Mesendoderm (in vitro differentiated cells): ENCODE data around the gene RHOA.
"Not testable (repeated sequence)": the region's sequence is repeated elsewhere in the genome, so short reads cannot be mapped to it uniquely, and the experiment has no call there.

Experiments
- DNase-seq: peaks from one replicate; pipeline ENCODE4 v3.0.0; 2013
- H2AK5ac ChIP-seq: 2 replicates; pipeline ENCODE4 v1.6.1; 2013; ENCODE audit warnings: low read length, inconsistent platforms
- H2BK120ac ChIP-seq: 2 replicates; pipeline ENCODE4 v1.6.1; 2013; ENCODE audit warnings: low read depth, mild to moderate bottlenecking, low read length, moderate library complexity, mixed read lengths
- H2BK15ac ChIP-seq: replicated peaks from 2 replicates; pipeline ENCODE4 v1.6.1; 2013; ENCODE audit warnings: low read depth, mild to moderate bottlenecking, moderate library complexity
- H2BK5ac ChIP-seq: 2 replicates; pipeline ENCODE4 v1.6.1; 2013; ENCODE audit warnings: low read length, inconsistent platforms
- H3K18ac ChIP-seq: 2 replicates; pipeline ENCODE4 v1.6.1; 2013; ENCODE audit warnings: mild to moderate bottlenecking, low read length, mixed read lengths
- H3K23ac ChIP-seq: one replicate; pipeline ENCODE4 v1.6.1; 2013; ENCODE audit warnings: low read length
- H3K27ac ChIP-seq: 2 replicates; pipeline ENCODE4 v1.5.1; 2013; ENCODE audit warnings: low read depth, mild to moderate bottlenecking, inconsistent platforms, low read length, moderate library complexity
- H3K27me3 ChIP-seq: 2 replicates; pipeline ENCODE4 v1.6.1; 2013; ENCODE audit warnings: low read length, control low read depth, mild to moderate bottlenecking, inconsistent platforms; ENCODE audit not compliant: insufficient read depth, poor library complexity
- H3K36me3 ChIP-seq: 2 replicates; pipeline ENCODE4 v1.6.1; 2013; ENCODE audit warnings: low read length, inconsistent platforms; ENCODE audit not compliant: control insufficient read depth, insufficient read depth
- H3K4ac ChIP-seq: one replicate; pipeline ENCODE4 v1.6.1; 2013; ENCODE audit warnings: low read depth, mild to moderate bottlenecking, low read length, moderate library complexity
- H3K4me1 ChIP-seq: 2 replicates; pipeline ENCODE4 v1.6.1; 2013; ENCODE audit warnings: low read depth, low read length, inconsistent platforms; ENCODE audit not compliant: control insufficient read depth
- H3K4me2 ChIP-seq: 2 replicates; pipeline ENCODE4 v1.6.1; 2013; ENCODE audit warnings: low read length
- H3K4me3 ChIP-seq: 2 replicates; pipeline ENCODE4 v1.5.1; 2013; ENCODE audit warnings: mild to moderate bottlenecking, low read length
- H3K56ac ChIP-seq: one replicate; pipeline ENCODE4 v1.6.1; 2013; ENCODE audit warnings: low read length
- H3K79me1 ChIP-seq: 2 replicates; pipeline ENCODE4 v1.6.1; 2013; ENCODE audit warnings: low read length, inconsistent platforms
- H3K79me2 ChIP-seq: 2 replicates; pipeline ENCODE4 v1.6.1; 2013; ENCODE audit warnings: mild to moderate bottlenecking, low read length; ENCODE audit not compliant: control insufficient read depth, insufficient read depth
- H3K9ac ChIP-seq: 2 replicates; pipeline ENCODE4 v1.6.1; 2013; ENCODE audit warnings: low read length, inconsistent platforms
- H4K5ac ChIP-seq: one replicate; pipeline ENCODE4 v1.6.1; 2013; ENCODE audit warnings: low read length
- H4K8ac ChIP-seq: one replicate; pipeline ENCODE4 v1.6.1; 2013; ENCODE audit warnings: low read depth, mild to moderate bottlenecking, control low read depth, low read length, moderate library complexity
- WGBS: extraction: QIAGEN DNeasy Blood & Tissue Kit; methylation state at CpG from one replicate; pipeline ENCODE4 v1.1.7; 2013; ENCODE audit warnings: low lambda C conversion rate, missing lambda C conversion rate; ENCODE audit not compliant: insufficient coverage; ENCODE audit errors: extremely low coverage; 5-methylcytosine and 5-hydroxymethylcytosine counted together

The RHOA gene

GRCh38 chr3:49328350-49328749 is 83.4 kb downstream of the RHOA start:
- H3K79me2 ChIP-seq, H3K18ac ChIP-seq, H2BK15ac ChIP-seq, H3K27ac ChIP-seq, H3K4me1 ChIP-seq, H2BK120ac ChIP-seq, H4K5ac ChIP-seq, H2BK5ac ChIP-seq, H3K4ac ChIP-seq, H3K36me3 ChIP-seq, H4K8ac ChIP-seq, DNase-seq, H2AK5ac ChIP-seq, H3K4me2 ChIP-seq, H3K9ac ChIP-seq, H3K4me3 ChIP-seq, H3K56ac ChIP-seq, H3K27me3 ChIP-seq, H3K79me1 ChIP-seq, H3K23ac ChIP-seq: not testable (repeated sequence)
- WGBS = no CpG with 5 or more reads among the region's 2 CpGs

GRCh38 chr3:49327485-49327884 is 84.3 kb downstream of the RHOA start:
- Histone ChIP-seq H2BK15ac (no peak overlapping the region), H3K4me3 (no peak overlapping the region), H3K23ac (no peak overlapping the region), H3K36me3 (peaks cover 7% of the 10 kb centered on the region), H2AK5ac (no peak overlapping the region), H3K9ac (no peak overlapping the region), H2BK120ac (no peak overlapping the region), H3K56ac (no peak overlapping the region), H3K27ac (no peak overlapping the region), H3K79me2 (no peaks in the 10 kb centered on the region), H3K27me3 (no peaks in the 10 kb centered on the region), H4K5ac (no peak overlapping the region), H4K8ac (no peak overlapping the region), H3K4ac (no peak overlapping the region), H3K4me2 (no peak overlapping the region), H3K79me1 (no peaks in the 10 kb centered on the region), H3K4me1 (no peaks in the 10 kb centered on the region), H3K18ac (no peak overlapping the region), H2BK5ac (no peak overlapping the region)
- WGBS = no CpG with 5 or more reads among the region's 7 CpGs
- peak; percentile 24 for DNase-seq

- Histone ChIP-seq H3K56ac (no peak overlapping the region), H3K4ac (no peak overlapping the region), H4K8ac (no peak overlapping the region), H3K18ac (no peak overlapping the region), H3K23ac (no peak overlapping the region), H3K4me1 (no peaks in the 10 kb centered on the region), H2BK5ac (no peak overlapping the region), H3K36me3 (peaks cover 7% of the 10 kb centered on the region), H3K79me2 (no peaks in the 10 kb centered on the region), H3K4me2 (no peak overlapping the region), H3K79me1 (no peaks in the 10 kb centered on the region), H3K9ac (no peak overlapping the region), H2BK120ac (no peak overlapping the region), H3K4me3 (no peak overlapping the region), H4K5ac (no peak overlapping the region), H2AK5ac (no peak overlapping the region), H2BK15ac (no peak overlapping the region), H3K27ac (no peak overlapping the region), H3K27me3 (no peaks in the 10 kb centered on the region)
- WGBS = no CpG with 5 or more reads among the region's 7 CpGs
- no peak for DNase-seq
These were observed 87.0 kb downstream of the RHOA start for GRCh38 chr3:49324768-49325167.

- Histone ChIP-seq H3K23ac (no peak overlapping the region), H3K27me3 (no peaks in the 10 kb centered on the region), H3K79me1 (no peaks in the 10 kb centered on the region), H3K4me3 (no peak overlapping the region), H3K56ac (no peak overlapping the region), H4K5ac (no peak overlapping the region), H2BK120ac (no peak overlapping the region), H3K4ac (no peak overlapping the region), H3K18ac (no peak overlapping the region), H2BK15ac (no peak overlapping the region), H3K27ac (no peak overlapping the region), H3K9ac (no peak overlapping the region), H2AK5ac (no peak overlapping the region), H2BK5ac (no peak overlapping the region), H3K4me2 (no peak overlapping the region), H4K8ac (no peak overlapping the region), H3K79me2 (no peaks in the 10 kb centered on the region), H3K36me3 (peaks cover 3% of the 10 kb centered on the region), H3K4me1 (no peaks in the 10 kb centered on the region)
- no peak for DNase-seq
- WGBS = no CpG with 5 or more reads among the region's 16 CpGs
These were observed 94.9 kb downstream of the RHOA start for GRCh38 chr3:49316696-49317457.

GRCh38 chr3:49313896-49314688 is 97.7 kb downstream of the RHOA start:
- H3K4me3 ChIP-seq = no peak overlapping the region
- no peaks in the 10 kb centered on the region for H3K4me1 ChIP-seq
- no peak overlapping the region for H3K56ac ChIP-seq
- DNase-seq = no peak
- no peak overlapping the region for H3K9ac ChIP-seq
- no peak overlapping the region for H3K4ac ChIP-seq
- no peak overlapping the region for H2BK120ac ChIP-seq
- no peak overlapping the region for H3K18ac ChIP-seq
- H2BK15ac ChIP-seq = no peak overlapping the region
- no peak overlapping the region for H3K27ac ChIP-seq
- H3K79me2 ChIP-seq = no peaks in the 10 kb centered on the region
- H3K79me1 ChIP-seq = no peaks in the 10 kb centered on the region
- no peak overlapping the region for H2BK5ac ChIP-seq
- WGBS = no CpG with 5 or more reads among the region's 1 CpG
- no peak overlapping the region for H3K23ac ChIP-seq
- H4K5ac ChIP-seq = no peak overlapping the region
- H3K36me3 ChIP-seq = peaks cover 4% of the 10 kb centered on the region
- no peak overlapping the region for H4K8ac ChIP-seq
- H3K27me3 ChIP-seq = no peaks in the 10 kb centered on the region
- H2AK5ac ChIP-seq = no peak overlapping the region
- H3K4me2 ChIP-seq = no peak overlapping the region
